OCI-LY7 (cell line): Measurements from ENCODE around the gene ADAM33. TPM values are rescaled to one million over a fixed set of nuclear protein-coding genes. Genes with fewer than 3 reads are reported as not detected.

Experiments
- BruUV-seq: library from RNA; stranded (reverse); fragments of 400-500 nt; replicated peaks from 2 replicates; lab custom pipeline; 2021; lab: Mats Ljungman, UMichigan
- CTCF ChIA-PET: fragments of 300-600 bp; sonication (Branson Sonifier 250); formaldehyde crosslinking; loops from one replicate; lab custom pipeline; 2022; ENCODE audit warnings: antibody characterized with exemption; ENCODE audit not compliant: unreplicated experiment; lab: Charles Lee
- POLR2A ChIA-PET: fragments of 300-600 bp; sonication (Branson Sonifier 250); formaldehyde crosslinking; loops from one replicate; lab custom pipeline; 2022; ENCODE audit warnings: antibody characterized with exemption; lab: Charles Lee
- DNase-seq: peaks from one replicate; pipeline ENCODE4 v3.0.0-alpha.2; 2015; ENCODE audit warnings: low spot score
- H2AFZ ChIP-seq: fragments of 200-600 bp; sonication (generic), shearing (Covaris generic); 2 replicates; pipeline ENCODE4 v1.6.1; 2014; ENCODE audit warnings: mild to moderate bottlenecking, antibody characterized with exemption, low read length, moderate library complexity
- H3K27ac ChIP-seq: fragments of 200-600 bp; sonication (generic); 2 replicates; pipeline ENCODE4 v1.5.1; 2014; ENCODE audit warnings: mixed run types, low read depth, mild to moderate bottlenecking, moderate library complexity, low read length, inconsistent platforms; ENCODE audit not compliant: poor library complexity, severe bottlenecking
- H3K36me3 ChIP-seq: fragments of 200-600 bp; sonication (generic); 2 replicates; pipeline ENCODE4 v1.6.1; 2014; ENCODE audit warnings: mild to moderate bottlenecking, antibody characterized with exemption, low read length, moderate library complexity, mixed read lengths; ENCODE audit not compliant: insufficient read depth
- H3K4me1 ChIP-seq: fragments of 200-600 bp; sonication (generic); 2 replicates; pipeline ENCODE4 v1.5.1; 2014; ENCODE audit warnings: mild to moderate bottlenecking, low read length; ENCODE audit not compliant: insufficient read depth, poor library complexity, severe bottlenecking
- H3K4me2 ChIP-seq: fragments of 200-600 bp; sonication (generic); 2 replicates; pipeline ENCODE4 v1.6.1; 2014; ENCODE audit warnings: mild to moderate bottlenecking, low read length
- H3K4me3 ChIP-seq: fragments of 200-600 bp; sonication (generic); 2 replicates; pipeline ENCODE4 v1.5.1; 2014; ENCODE audit warnings: mild to moderate bottlenecking, low read depth, low read length; ENCODE audit not compliant: poor library complexity, severe bottlenecking
- H3K79me2 ChIP-seq: fragments of 200-600 bp; sonication (generic); 2 replicates; pipeline ENCODE4 v1.6.1; 2016; ENCODE audit warnings: low read depth, mild to moderate bottlenecking, low read length, moderate library complexity, mixed read lengths; ENCODE audit not compliant: insufficient read depth
- H3K9me2 ChIP-seq: fragments of 200-600 bp; sonication (generic); 2 replicates; pipeline ENCODE4 v1.6.1; 2016; ENCODE audit warnings: mild to moderate bottlenecking, low read length, mixed read lengths; ENCODE audit not compliant: insufficient read depth
- H3K9me3 ChIP-seq: fragments of 200-600 bp; sonication (generic); 2 replicates; pipeline ENCODE4 v1.6.1; 2014; ENCODE audit warnings: mild to moderate bottlenecking, mixed run types, low read length, mixed read lengths
- H4K20me1 ChIP-seq: fragments of 200-600 bp; sonication (generic); 2 replicates; pipeline ENCODE4 v1.6.1; 2014; ENCODE audit warnings: mild to moderate bottlenecking, antibody characterized with exemption, low read length, moderate library complexity, mixed read lengths; ENCODE audit not compliant: insufficient read depth
- EZH2phosphoT487 ChIP-seq: fragments of 200-600 bp; sonication (generic); IDR thresholded peaks from 2 replicates; pipeline ENCODE4 v1.6.1; 2018; ENCODE audit warnings: low read depth, borderline replicate concordance, mild to moderate bottlenecking, mixed run types, antibody characterized with exemption, low read length, moderate library complexity, mixed read lengths
- intact Hi-C: fragments of 100-400 bp; cut with micrococcal nuclease; formaldehyde crosslinking; loops from one replicate; pipeline ENCODE4 v1.10.0; 2022; ENCODE audit not compliant: unreplicated experiment
- total RNA-seq, 2 experiments: library from RNA; depleted of rRNA in 1 of 2; stranded (reverse); fragments of >200 nt in 1 of 2; shearing (Covaris generic) in 1 of 2; gene quantifications; 2 replicates each; pipeline ENCODE4 v1.2.3, GENCODE V29; 2014 to 2022
- TF ChIP-seq, protein P1 (sequence below): fragments of 200-600 bp; sonication (generic); conservative IDR thresholded peaks from 2 replicates; pipeline ENCODE4 v1.5.1; 2014; ENCODE audit warnings: mild to moderate bottlenecking, antibody characterized with exemption, low read length, moderate library complexity, mixed read lengths

ADAM33 gene
- total RNA-seq, 2 experiments from 2014 or later, result not detected

DNA sequence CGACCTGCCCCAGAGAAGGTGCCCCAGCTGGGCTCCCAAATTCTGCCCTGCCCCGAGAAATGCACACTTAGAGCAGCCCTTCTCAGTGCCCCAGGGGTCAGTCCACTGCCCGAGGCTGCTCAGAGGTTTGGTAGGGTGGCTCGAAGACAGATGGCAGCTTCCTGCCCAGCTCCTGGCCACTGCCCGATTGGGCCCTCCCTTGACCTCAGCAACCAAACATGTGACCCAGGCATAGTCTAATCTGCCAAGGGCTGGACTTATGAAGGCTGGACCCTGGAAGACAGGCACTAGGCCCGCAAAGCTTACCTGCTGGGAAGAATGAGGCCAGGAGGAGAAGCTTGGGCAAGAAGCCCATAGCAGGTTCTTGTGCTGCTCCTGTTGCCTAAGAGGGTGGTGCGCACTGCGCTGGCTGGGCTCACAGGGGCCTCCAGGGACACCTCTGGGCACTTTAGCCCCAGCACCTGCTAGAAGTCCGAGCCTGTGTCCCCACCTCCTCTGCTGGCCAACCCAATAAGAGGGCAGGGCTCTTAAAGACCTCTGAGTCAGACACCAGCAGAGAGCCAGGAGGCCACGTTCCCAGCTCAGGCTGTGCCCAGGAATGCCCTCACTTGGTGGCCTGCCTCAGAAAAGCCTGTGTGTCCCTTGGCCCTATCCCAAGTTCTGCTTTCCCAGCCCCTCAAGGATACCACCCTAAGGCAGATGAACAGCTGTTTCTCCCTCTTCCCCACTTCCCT is 25.1 kb upstream of the ADAM33 start:
- Histone ChIP-seq H3K27ac (no peak overlapping the region), H3K4me2 (no peak overlapping the region), H3K36me3 (no peaks in the 10 kb centered on the region), H3K79me2 (no peaks in the 10 kb centered on the region), H4K20me1 (no peaks in the 10 kb centered on the region), H3K9me3 (no peaks in the 10 kb centered on the region), H3K9me2 (no peaks in the 10 kb centered on the region), H3K4me1 (no peaks in the 10 kb centered on the region), H2AFZ (no peak overlapping the region), H3K4me3 (no peak overlapping the region)
- no peak for TF ChIP-seq EZH2phosphoT487
- TF ChIP-seq, protein P1, sequence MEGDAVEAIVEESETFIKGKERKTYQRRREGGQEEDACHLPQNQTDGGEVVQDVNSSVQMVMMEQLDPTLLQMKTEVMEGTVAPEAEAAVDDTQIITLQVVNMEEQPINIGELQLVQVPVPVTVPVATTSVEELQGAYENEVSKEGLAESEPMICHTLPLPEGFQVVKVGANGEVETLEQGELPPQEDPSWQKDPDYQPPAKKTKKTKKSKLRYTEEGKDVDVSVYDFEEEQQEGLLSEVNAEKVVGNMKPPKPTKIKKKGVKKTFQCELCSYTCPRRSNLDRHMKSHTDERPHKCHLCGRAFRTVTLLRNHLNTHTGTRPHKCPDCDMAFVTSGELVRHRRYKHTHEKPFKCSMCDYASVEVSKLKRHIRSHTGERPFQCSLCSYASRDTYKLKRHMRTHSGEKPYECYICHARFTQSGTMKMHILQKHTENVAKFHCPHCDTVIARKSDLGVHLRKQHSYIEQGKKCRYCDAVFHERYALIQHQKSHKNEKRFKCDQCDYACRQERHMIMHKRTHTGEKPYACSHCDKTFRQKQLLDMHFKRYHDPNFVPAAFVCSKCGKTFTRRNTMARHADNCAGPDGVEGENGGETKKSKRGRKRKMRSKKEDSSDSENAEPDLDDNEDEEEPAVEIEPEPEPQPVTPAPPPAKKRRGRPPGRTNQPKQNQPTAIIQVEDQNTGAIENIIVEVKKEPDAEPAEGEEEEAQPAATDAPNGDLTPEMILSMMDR, result no peak
- ChIA-PET POLR2A (interaction anchor here (0.5 to 0.6 kb wide), 2 partner anchors 12 to 274 kb away, joined by 3 to 5 read pairs; no protein-coding TSS in a partner anchor), CTCF (no interaction called here)
- BruUV-seq, result no TSS peak
- intact Hi-C loops, result no loop called here
- no peak for DNase-seq

DNA sequence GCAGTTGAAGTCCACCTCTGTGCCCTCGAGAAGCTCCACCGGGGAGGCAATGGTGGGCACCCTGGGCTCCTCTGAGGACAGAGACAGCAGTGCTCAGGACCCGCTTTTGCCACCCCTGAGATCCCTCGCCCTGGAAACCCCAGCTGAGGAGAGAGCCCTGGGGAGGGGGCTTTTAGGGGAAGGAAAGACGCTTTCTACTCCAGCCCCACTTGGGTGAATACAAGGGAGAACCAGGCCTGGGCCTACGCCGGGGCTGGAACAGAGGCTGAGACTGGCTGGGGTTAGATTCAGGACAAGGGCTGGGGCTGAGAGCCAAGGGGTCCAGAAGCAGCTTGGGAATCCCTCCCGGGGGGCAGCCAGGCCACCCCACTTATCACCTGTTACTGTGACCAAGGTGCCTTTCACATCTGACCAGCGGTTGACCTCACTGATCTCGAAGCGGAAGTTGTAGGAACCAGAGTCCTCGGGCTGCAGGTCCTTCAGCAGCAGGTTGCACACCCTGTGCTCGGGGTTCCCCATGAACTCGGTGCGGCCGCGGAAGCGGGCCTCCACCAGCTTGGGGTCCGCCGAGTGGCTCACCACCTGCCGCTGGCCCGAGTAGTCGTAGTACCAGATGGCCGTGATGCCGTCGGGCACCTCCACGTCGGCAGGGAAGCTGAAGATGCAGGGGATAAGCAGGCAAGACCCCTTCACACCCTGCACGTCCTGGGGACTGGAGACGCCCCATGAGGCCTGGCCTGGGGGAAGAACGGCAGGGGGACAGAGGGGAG is 24.3 kb upstream of the ADAM33 start:
- no peak for DNase-seq
- Histone ChIP-seq H3K27ac (no peak overlapping the region), H3K79me2 (no peaks in the 10 kb centered on the region), H3K36me3 (no peaks in the 10 kb centered on the region), H3K4me1 (no peaks in the 10 kb centered on the region), H3K9me2 (no peaks in the 10 kb centered on the region), H3K9me3 (no peaks in the 10 kb centered on the region), H3K4me2 (no peak overlapping the region), H3K4me3 (no peak overlapping the region), H4K20me1 (no peaks in the 10 kb centered on the region), H2AFZ (no peak overlapping the region)
- BruUV-seq, result no TSS peak
- TF ChIP-seq, protein P1, result no peak
- TF ChIP-seq EZH2phosphoT487, result no peak
- ChIA-PET CTCF (no interaction called here), POLR2A (interaction anchor here (0.6 kb wide), 1 partner anchor 13 kb away, joined by 3 read pairs; no protein-coding TSS in a partner anchor)
- intact Hi-C loops, result no loop called here
